ENCODE measurements around the gene PROM1. TPM values are rescaled to one million over a fixed set of nuclear protein-coding genes. Genes with fewer than 3 reads are reported as not detected.

The PROM1 gene
- total RNA-seq, 1 donor from 2014 or later: 4.1 TPM

DNA sequence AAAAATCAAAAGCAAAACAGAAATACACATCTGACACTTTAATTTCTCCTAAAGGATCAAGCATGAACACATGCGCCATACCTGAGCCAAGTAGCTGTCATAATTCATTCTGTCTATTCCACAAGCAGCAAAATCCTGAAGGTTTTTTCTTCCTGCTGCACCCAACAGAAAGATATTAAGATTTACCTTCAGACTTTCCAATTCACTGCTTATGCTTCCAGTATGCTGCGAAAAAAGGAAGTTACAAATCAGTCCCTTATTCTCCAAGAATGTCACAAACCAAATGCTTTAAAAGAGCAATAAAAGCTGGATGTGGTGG lies 91.7 kb downstream of the PROM1 start:
- no peak for DNase-seq (ENCODE audit: low spot score)

DNA sequence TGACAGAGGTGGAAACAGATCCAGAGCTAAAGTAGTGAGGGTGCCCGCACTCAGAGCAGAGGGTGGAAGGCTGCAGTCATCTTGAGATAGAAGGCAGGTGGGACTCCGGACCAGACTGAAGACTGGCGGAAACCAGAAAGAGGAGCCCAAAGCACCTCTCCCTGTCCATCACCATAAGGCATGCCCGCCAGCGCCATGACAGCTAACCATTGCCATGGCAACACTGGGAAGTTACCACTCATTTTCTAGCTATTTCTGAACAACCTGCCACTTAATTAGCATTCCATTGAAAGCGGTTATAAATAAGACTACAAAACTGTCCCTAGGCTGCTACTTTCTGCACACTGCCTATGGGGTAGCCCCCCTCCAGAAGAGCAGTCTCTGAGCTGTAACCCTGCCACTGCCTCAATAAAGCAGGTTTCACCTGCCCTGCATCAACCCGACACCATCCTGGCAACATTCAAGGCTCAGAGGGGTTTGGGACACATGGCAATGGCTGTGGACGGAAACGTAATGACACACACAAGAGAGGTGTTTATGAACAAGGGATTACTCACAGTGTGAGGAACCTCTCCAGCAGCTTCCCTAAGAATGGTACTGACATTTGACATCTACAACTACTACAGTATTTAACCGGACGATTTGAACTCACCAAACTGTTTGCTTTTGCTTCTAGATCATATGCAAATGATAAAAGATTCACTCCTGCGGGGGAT lies 93.1 kb downstream of the PROM1 start:
- DNase-seq (ENCODE audit: low spot score): no peak

DNA sequence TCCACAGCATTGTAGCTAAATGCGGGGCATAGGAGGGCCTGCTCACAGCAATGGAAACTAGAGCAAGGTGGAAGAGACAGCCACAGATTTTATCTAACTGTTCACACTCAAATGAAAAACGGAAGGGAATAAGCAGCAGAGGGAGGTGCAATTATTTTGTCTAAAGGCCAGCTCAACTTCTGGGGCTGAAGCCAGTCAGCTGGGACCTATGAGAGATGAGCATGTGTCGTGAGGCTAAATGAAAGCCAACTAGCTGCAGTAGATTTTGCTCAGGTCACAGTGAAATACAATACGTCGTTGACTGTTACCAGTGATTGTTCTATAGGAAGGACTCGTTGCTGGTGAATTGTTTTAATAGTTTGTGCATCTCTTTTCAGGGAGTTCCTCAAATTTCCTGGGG lies 94.4 kb downstream of the PROM1 start:
- DNase-seq (ENCODE audit: low spot score): no peak

DNA sequence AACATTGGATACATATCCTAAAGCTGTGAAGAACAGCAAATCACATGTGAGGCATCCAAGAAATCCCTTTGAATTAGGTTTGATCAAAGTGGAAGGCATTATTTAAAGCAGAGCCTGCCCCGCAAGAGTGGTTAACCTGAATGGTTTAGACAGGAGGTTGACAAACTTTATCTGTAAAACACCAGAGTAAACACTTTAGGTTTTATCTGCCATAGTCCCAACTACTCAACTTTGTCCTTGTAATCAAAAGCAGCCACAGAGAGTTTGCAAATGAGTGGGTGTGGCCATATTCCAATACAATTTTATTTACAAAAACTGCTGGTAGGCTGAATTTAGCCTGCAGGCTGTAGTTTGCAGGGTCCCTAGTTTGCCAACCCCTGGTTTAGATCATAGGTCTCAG lies 95.6 kb downstream of the PROM1 start:
- DNase-seq (ENCODE audit: low spot score): no peak

DNA sequence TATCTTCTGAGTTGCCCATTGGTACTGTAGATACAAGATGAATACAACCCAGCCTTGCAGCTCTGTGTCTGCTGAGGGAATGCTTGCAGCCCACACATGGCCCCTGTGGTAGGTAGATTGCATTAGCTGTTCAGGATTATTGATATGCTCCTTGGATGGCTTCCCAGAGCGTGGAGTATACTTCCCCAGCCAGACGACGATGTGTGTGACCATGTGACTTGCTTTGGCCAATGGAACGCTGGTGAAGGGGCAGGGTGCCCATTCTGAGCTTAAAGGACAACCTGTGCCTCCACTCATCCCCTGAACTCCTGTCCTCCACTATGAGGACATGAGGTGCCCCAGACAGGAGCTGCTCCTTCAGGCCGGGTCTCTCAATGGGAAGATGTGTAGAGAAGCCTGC lies 96.9 kb downstream of the PROM1 start:
- DNase-seq (ENCODE audit: low spot score): no peak

DNA sequence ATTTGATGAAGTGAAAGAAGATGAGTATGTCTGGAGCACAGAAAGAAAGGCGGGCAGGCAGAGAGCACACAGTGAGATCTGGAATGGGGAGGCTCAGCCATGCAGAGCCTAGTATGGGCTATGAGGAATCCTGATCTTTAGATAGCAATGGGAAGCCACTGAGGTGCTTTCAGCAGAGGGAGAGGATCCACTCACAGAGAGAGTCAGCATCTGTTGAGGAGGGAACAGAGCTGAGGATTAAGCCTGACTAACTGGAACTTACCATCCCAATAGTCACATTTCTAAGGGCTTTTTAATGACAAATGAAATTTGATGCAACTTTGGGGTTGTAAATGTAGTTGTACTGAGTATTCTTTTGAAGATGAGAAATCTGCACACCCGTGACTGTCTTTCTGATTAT lies 100.2 kb downstream of the PROM1 start:
- no peak for DNase-seq (ENCODE audit: low spot score)

DNA sequence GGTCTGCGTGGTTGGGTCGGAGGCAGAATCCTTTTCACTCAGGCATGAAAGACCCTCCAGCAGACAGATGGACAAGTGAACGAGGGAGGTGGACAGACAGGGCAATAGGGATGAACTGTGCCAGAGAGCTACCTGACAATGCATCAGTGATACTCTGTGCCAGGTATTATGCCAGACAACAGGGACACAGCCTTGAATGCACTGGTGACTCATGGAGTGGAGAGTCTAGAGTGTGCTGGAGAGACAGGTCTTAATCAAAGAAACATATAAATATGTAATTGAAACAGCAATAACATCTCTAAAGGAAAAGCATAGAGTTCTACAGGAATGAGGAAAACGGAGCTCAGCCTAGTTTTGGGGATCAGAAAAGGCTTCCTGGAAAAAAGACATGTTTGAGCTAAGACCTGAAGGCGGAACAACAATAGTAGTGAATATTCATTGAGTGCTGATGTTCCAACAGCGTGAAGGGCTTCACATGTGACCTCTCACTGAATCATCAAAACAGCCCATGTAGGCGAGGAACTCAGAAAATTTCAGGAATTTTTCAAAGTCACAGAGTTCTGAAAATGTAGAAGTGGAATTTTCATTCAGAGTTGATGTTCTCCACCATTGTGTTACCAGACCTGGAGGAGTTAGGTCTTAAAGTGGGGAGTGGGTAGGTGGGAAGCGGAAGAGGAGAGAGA lies 100.8 kb downstream of the PROM1 start:
- DNase-seq (ENCODE audit: low spot score): no peak

DNA sequence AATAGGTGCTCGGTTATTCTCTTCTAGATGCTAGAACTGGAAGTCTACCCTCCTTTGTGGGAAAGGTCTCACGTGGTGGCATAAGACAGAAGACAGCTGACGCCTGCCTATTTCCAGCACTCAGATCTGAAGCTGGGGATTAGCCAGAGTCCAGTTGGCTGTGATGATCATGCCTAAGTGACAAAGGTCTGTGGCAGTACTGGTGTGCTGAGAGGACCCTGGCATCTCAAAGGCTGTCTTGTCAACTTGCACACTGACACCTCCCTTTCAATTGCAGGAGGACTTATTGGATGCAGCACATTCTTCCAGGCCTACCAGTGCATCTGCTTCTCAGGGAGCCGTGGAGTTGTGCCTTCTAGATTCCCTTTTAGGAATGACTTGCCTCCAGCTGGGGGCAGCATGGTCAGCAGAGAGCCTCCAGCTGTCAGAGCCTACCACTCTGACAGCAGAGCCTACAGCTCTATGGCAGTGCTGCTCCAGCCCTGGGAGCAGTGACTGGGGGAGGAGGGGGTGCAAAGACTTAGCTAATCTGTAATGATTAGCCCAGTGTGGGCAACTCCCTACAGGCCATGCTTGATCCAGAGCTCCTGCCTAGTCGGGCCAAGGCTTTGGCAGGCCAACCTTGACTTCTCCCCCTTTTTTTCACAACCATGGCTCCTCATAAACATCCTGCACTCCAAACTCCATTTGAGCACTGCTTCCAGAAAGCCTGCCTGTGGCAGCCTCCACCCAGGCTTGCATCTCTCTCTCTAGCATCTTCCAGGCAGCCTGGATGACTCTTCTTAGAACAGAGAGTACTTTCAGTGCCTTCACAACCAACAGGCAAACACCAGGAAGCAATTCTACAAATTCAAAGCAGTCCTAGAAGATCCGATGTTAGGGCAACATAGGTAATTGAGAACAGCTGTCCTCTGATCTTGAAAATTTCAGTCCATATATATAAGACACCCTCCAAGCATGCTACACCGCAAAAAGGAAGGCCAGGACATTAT lies 107.1 kb downstream of the PROM1 start:
- no peak for DNase-seq (ENCODE audit: low spot score)

DNA sequence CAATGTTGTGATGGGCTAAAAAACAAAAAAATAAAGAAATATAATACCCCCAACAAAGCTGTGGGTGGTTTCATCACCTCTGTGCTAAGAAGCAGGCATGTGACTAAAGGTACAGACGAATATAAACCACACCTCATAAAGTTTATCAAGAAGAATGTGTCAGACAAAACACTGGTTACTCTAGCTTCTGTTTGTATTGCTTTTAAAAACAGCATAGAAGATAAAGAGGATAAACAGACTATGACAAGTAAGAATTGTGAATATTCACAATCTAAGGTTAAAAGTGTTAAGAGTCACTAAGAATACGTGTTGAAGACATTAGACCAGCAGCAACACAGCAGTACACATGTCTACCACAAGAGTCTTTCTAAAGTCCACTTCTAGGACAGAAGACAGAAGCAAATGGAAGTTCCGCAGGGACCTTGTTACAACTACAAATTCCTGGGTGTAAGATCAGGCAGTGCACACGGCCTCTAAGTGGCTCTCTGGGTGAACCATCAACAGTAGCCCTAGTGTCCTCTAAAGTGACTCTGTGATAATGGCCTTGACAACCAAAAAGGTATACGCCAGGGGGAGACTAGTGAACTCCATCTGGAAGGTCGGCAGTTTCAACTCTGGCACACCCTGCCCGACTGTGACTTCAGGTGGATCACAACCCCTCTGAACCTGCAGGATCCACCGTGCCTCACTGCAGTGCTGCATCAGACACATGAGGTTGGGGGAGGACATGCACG lies 112.6 kb downstream of the PROM1 start:
- DNase-seq (ENCODE audit: low spot score): no peak

DNA sequence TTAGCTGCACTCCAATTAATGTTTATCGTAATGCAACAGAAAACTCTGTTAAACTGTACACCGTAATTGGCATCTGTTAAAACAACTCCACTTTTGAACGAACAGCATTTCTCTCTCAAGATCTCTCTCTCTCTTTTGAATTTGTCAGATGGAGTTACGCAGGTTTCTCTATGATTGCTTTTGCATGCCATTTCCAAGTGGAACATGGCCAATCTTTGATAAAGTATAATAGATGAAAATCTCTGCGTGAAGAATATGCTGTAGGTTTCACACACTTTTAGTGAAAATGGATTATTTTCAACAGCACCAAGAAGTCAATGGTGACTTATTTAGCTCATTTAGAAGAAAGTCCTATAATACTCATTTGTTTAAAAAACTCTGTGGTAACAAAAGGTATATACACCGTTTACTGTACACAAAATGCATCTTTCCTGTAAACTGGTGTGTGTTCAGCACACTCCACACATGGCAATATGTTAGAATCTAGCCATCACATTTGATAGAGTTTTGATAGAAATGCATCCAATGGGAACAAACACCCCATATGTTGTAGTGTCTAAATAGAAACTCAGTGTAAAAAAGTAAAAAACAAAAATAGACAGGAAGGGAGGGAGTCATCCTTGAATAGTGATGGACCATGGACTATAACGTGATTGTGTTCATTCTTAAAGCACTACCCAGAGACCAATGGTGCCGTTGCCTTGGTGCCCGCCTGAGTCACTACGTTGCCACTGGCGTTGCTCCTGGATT lies 115.1 kb downstream of the PROM1 start:
- no peak for DNase-seq (ENCODE audit: low spot score)

DNA sequence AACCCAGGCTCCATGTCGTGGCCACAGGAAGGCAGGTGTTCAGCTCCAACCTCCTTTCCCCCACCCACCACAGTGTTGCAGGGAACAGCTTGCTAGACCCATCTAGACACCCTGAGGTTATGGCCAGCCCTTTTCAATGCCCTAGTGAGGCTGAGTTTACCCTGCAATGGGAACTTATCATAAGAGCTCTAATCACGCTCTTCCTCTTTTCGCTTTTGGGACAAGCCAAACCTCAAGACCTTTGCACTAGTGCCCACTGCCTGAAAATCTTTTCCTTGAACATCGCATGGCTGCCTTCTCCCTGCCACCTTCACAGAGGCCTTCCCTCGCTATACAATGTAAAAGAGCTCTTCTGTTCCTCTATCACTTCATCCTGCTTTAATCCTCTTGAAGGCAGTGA lies 118.5 kb downstream of the PROM1 start:
- no peak for DNase-seq (ENCODE audit: low spot score)

DNA sequence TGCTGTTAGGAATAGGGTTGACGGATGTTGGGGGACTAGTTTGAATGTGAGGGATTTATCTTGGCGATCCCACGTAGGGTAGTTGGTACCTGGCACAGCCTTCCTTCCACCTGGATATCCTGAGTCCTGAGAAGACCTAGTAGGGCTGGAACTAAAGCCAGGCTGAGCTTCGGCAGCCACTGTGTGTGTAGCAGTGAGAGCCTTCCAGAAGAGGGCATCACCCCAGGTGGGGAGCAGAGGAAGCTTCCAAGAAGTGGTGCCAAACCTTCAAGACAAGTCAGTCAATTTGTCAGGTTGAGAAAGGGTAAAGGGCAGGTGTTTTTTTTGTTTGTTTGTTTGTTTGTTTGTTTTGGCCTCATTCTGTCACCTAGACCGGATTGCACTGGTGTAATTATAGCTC lies 119.7 kb downstream of the PROM1 start:
- DNase-seq (ENCODE audit: low spot score): no peak

DNA sequence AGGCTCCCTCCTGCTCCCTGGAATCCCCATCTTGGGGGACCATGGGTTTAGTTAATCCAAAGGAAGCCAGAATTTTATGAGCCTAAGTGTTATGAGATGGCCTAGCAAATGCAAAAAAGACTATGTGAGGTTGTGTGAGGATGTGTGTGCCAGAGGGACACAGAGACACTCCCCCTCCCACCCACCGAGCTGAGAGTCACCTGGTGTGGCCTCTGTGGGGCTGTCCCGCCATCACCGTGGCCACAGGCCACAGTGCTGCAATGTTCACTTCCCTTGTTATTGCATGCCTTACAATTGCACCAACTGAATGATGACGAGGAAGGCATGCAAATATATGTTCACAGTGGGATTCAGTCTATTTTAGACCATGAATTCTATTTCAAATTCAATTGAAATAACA lies 120.2 kb downstream of the PROM1 start:
- DNase-seq (ENCODE audit: low spot score): no peak

DNA sequence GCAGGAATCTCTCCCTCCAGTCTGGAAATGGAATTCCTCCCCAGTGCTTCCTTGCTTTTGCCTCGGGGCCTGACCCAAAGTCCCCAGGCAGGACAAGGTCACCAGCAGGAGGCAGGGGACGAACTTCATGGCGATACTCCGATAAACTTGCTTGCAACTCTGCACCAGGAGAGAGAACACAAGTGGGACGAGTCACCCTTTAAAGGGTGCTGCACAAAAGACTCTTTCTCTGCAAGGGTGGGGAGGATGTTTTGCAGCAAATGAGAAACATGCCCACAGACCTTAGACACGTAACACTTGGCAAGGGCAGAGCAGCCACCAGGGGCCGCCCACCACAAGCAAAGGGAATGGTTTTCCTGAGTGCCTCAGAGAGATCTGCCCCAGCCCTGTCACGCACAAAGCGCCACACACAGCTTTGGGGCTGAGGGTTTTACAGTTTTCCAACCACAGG lies 120.8 kb downstream of the PROM1 start, which contains the start of gene FGFBP2:
Gene FGFBP2, minus strand, starts transcription at position 175 of the 451 bp plus-strand sequence. Its CDS starts 46 bp downstream, at position 129.
- peak; percentile 54 for DNase-seq (ENCODE audit: low spot score)

DNA sequence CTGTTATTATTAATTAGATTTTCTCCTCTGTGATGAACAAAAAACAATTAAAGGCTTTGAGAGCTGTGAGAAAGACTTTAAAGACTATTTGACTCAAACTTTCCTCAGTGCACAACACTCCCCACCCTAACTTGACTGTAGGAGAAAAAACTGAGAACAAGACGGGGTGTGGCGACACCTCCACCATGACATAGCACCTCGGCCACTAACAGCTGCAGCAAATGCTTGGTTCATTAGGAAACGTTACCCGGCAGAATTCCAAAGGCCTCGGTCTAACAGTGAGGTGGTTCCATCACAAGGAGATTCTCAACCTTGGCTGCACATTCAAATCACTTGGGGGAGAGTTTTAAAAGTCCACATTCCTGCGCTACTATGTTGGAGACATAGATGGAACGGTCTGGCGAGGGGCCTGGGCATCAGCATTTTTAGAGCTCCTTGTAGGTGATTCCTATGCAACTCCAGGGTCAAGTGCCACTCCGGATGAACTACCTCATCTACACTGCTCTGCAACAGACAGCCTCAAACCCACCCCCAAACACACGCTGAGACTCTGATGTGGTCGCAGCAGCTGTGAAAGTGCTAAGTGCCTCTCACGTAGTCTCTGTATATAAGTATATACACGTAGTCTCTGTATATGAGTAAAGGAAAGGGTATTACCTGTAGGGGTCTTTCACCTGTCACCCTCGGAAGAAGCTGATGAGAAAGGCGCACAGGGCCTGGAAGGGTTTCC lies 121.9 kb downstream of the PROM1 start:
- DNase-seq (ENCODE audit: low spot score): no peak

DNA sequence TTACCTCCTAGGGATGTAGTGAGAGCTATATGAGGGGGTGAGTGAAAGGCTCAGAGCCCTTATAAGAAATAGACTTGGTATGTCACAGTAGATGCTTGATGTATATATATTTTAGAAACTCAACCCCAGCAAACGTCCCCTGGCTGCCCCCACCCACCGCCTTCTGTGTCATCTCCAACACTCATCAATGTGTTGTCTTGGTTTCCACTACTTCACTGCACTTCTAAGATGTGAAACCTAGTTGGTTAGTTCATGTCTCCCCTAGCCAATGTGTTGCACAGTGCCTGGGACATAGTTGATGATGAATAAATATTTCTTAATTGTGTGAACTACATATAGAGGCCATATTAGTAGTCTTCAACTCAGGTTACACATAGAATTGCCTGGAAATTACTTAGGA lies 125.3 kb downstream of the PROM1 start:
- no peak for DNase-seq (ENCODE audit: low spot score)

DNA sequence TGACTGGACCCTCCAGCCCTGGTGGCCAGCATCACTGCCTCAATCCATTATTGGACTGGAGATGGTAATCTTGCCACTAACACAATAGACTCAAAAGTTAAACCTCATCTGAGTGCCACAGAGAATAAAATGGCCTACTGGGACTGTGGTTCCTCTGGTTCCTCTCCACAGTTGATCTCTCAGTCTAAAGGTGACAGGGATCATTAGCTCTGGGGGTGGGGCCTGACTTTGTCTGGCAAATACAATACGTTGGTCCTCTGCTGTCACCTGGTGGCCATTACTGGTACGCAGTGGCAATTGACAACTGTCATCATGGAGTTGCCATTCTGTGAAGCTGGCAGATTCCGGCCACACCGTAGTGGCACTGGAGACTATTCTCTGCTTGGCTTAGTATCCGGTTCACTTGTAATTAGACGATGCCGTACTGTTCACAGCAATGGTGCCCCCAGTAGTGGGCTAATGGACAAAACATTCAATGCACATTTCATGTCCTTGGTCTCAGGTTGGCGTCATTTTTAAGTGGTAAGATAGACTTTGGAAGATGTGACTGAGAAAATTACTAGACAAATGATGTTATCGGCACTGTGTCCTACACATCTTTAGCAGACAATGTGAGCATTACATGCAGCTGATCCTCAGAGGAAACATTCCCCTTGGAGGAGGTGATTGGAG lies 127.5 kb downstream of the PROM1 start:
- peak; percentile 37 for DNase-seq (ENCODE audit: low spot score)

DNA sequence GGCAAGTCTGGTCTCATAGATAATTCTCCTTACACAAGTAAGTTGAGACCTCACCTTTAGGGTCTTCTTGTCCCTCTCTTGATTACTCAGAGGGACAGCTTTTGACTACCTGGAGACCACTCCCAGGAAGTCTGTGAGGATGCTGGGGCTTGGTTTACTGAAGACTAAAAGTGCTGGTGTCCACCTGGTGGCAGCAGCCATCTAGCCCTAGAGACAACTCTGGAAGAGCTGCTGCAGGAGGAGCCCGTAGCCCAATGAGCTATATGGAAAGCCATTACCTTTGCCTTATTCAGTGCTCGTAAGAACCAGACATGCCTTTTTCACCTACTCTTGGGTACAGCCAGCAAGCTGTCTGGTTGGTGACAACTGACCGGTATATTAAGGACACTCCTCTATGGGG lies 128.2 kb downstream of the PROM1 start:
- no peak for DNase-seq (ENCODE audit: low spot score)

DNA sequence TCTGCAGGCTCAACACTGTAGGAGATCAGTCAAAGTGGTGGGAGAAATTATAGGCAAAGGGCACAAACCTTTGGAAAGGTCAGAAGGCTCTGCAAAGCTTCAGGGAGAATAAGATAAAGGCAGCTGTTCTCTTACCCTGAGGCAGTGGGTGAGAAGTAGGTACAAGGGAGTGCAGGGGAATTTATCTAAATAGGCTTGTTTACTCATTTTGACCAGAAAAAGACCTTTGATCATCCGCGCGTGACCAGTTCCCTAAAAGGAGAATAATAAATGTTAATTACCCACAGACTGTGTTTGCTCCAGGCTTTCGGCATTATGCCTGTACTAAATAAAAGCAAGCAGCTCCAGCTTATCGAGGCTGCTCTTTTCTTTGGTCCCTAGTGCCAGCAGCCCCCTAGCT lies 130.2 kb downstream of the PROM1 start:
- DNase-seq (ENCODE audit: low spot score): no peak

DNA sequence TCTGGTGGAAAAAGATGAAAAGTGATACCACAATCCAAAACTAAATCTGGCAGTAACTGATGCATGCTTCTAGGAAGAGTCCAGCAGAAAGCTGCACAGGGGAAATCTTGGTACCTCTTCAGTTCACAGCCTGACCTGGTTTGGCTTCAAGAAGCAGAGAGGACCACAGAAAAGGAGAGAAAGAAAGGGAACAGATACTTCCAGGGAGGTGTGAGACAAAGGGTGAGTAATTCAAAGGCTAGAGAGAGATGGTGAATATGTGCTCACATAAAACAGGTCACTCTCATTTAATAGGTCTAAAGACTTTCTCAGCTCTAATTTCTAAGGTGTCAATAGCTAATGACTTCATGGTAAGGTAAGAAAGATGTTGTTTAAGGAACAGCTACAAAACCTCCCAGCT lies 132.0 kb downstream of the PROM1 start:
- DNase-seq (ENCODE audit: low spot score): no peak
